Loucy (cell line): ENCODE results near the gene PRR20A.
"Not testable (repeated sequence)": the region's sequence is repeated elsewhere in the genome, so short reads cannot be mapped to it uniquely, and the experiment has no call there.

Source experiments
- H2AFZ ChIP-seq: fragments of 200-600 bp; sonication (generic); 2 replicates; pipeline ENCODE4 v1.6.0; 2016; ENCODE audit warnings: antibody characterized with exemption, mild to moderate bottlenecking, low read length, moderate library complexity
- H3F3A ChIP-seq: fragments of 200-600 bp; 2 replicates; pipeline ENCODE4 v1.6.0; 2016; ENCODE audit warnings: antibody characterized with exemption, low read depth, mild to moderate bottlenecking
- H3K27me3 ChIP-seq: fragments of 200-600 bp; sonication (generic); 2 replicates; pipeline ENCODE4 v1.6.1; 2014; ENCODE audit warnings: low read length, mild to moderate bottlenecking; ENCODE audit not compliant: insufficient read depth, poor library complexity, severe bottlenecking
- H3K36me3 ChIP-seq: fragments of 200-600 bp; sonication (generic); 2 replicates; pipeline ENCODE4 v1.6.1; 2016; ENCODE audit warnings: low read length; ENCODE audit not compliant: insufficient read depth
- H3K4me1 ChIP-seq: fragments of 200-600 bp; sonication (generic); 2 replicates; pipeline ENCODE4 v1.5.1; 2014; ENCODE audit warnings: low read length, mild to moderate bottlenecking; ENCODE audit not compliant: insufficient read depth, poor library complexity, severe bottlenecking
- H3K4me2 ChIP-seq: fragments of 200-600 bp; sonication (generic); 2 replicates; pipeline ENCODE4 v1.6.0; 2014; ENCODE audit warnings: antibody characterized with exemption, low read length, low read depth, mild to moderate bottlenecking; ENCODE audit not compliant: poor library complexity, severe bottlenecking
- H3K4me3 ChIP-seq: fragments of 200-600 bp; sonication (generic); 2 replicates; pipeline ENCODE4 v1.5.1; 2014; ENCODE audit warnings: low read length, mild to moderate bottlenecking, mixed read lengths; ENCODE audit not compliant: poor library complexity, severe bottlenecking
- H3K79me2 ChIP-seq: fragments of 200-600 bp; sonication (generic); 2 replicates; pipeline ENCODE4 v1.6.1; 2014; ENCODE audit warnings: low read length; ENCODE audit not compliant: insufficient read depth
- H3K9ac ChIP-seq: fragments of 200-600 bp; sonication (generic); 2 replicates; pipeline ENCODE4 v1.6.0; 2014; ENCODE audit warnings: mild to moderate bottlenecking, low read depth, low read length, moderate library complexity; ENCODE audit not compliant: poor library complexity, severe bottlenecking
- H3K9me2 ChIP-seq: fragments of 200-600 bp; sonication (generic); replicated peaks from 2 replicates; pipeline ENCODE4 v1.6.1; 2016; ENCODE audit warnings: low read depth, low read length, mixed read lengths
- H3K9me3 ChIP-seq: fragments of 200-600 bp; sonication (generic); 2 replicates; pipeline ENCODE4 v1.6.1; 2014; ENCODE audit warnings: mild to moderate bottlenecking, antibody characterized with exemption, low read length, low read depth; ENCODE audit not compliant: insufficient read depth
- H4K20me1 ChIP-seq: fragments of 200-600 bp; sonication (generic); 2 replicates; pipeline ENCODE4 v1.6.0; 2014; ENCODE audit warnings: antibody characterized with exemption, low read length, mild to moderate bottlenecking; ENCODE audit not compliant: insufficient read depth, poor library complexity, severe bottlenecking
- CTCF ChIP-seq: fragments of 200-600 bp; sonication (generic); conservative IDR thresholded peaks from 2 replicates; pipeline ENCODE4 v1.5.1; 2014; ENCODE audit warnings: mild to moderate bottlenecking, antibody characterized with exemption, low read length
- EZH2phosphoT487 ChIP-seq: fragments of 200-600 bp; IDR thresholded peaks from 2 replicates; pipeline ENCODE4 v1.6.1; 2018; ENCODE audit warnings: antibody characterized with exemption, mild to moderate bottlenecking, moderate library complexity, borderline replicate concordance

Gene PRR20A

GRCh38 chr13:57140235-57140968, at the start of gene PRR20A:
Gene PRR20A, plus strand, starts transcription at chr13:57140918. Its CDS starts 387 bp downstream, at chr13:57141305.
- not testable (repeated sequence) for H3K79me2 ChIP-seq, H3F3A ChIP-seq, H3K9me3 ChIP-seq, H3K9me2 ChIP-seq, H2AFZ ChIP-seq, H3K36me3 ChIP-seq, H3K9ac ChIP-seq, H3K4me3 ChIP-seq, H3K4me2 ChIP-seq, H4K20me1 ChIP-seq, H3K27me3 ChIP-seq, H3K4me1 ChIP-seq

GRCh38 chr13:57114945-57115344, 25.8 kb upstream of the PRR20A start:
- Histone ChIP-seq H3K36me3 (no peaks in the 10 kb centered on the region), H2AFZ (no peak overlapping the region), H3K4me1 (no peaks in the 10 kb centered on the region), H3K9ac (no peak overlapping the region), H3K79me2 (no peaks in the 10 kb centered on the region), H3K4me3 (no peak overlapping the region), H4K20me1 (no peaks in the 10 kb centered on the region), H3K9me2 (no peaks in the 10 kb centered on the region), H3K27me3 (no peaks in the 10 kb centered on the region), H3F3A (no peaks in the 10 kb centered on the region), H3K9me3 (no peaks in the 10 kb centered on the region), H3K4me2 (no peak overlapping the region)
- TF ChIP-seq CTCF (no peak), EZH2phosphoT487 (no peak)

GRCh38 chr13:57123681-57124080, 17.0 kb upstream of the PRR20A start:
- Histone ChIP-seq H3K79me2 (no peaks in the 10 kb centered on the region), H2AFZ (no peak overlapping the region), H3K4me2 (no peak overlapping the region), H3F3A (no peaks in the 10 kb centered on the region), H3K4me1 (no peaks in the 10 kb centered on the region), H3K9me3 (no peaks in the 10 kb centered on the region), H3K9ac (no peak overlapping the region), H3K36me3 (no peaks in the 10 kb centered on the region), H4K20me1 (no peaks in the 10 kb centered on the region), H3K9me2 (no peaks in the 10 kb centered on the region), H3K27me3 (no peaks in the 10 kb centered on the region), H3K4me3 (no peak overlapping the region)
- TF ChIP-seq EZH2phosphoT487 (no peak), CTCF (no peak)

- H3K4me3 ChIP-seq, result no peak overlapping the region
- TF ChIP-seq EZH2phosphoT487 (no peak), CTCF (no peak)
- no peak overlapping the region for H2AFZ ChIP-seq
- no peaks in the 10 kb centered on the region for H3K36me3 ChIP-seq
- no peaks in the 10 kb centered on the region for H3K79me2 ChIP-seq
- no peak overlapping the region for H3K9ac ChIP-seq
- H3K4me2 ChIP-seq, result no peak overlapping the region
- no peaks in the 10 kb centered on the region for H3F3A ChIP-seq
- no peaks in the 10 kb centered on the region for H3K27me3 ChIP-seq
- H3K9me2 ChIP-seq, result no peaks in the 10 kb centered on the region
- H3K9me3 ChIP-seq, result no peaks in the 10 kb centered on the region
- H3K4me1 ChIP-seq, result no peaks in the 10 kb centered on the region
- H4K20me1 ChIP-seq, result no peaks in the 10 kb centered on the region
Observed at GRCh38 chr13:57128909-57129308, 11.8 kb upstream of the PRR20A start.
